HEK293 (cell line): Measurements from ENCODE around the gene PALM.

Experiments used
- CTCF ChIA-PET: fragments of 350-600 bp; formaldehyde crosslinking; extraction: SDS; loops from one replicate; lab custom pipeline; 2021; ENCODE audit warnings: antibody characterized with exemption; lab: Yijun Ruan, JAX
- POLR2A ChIA-PET: fragments of 300-600 bp; formaldehyde crosslinking; extraction: SDS; loops from one replicate; lab custom pipeline; 2020; ENCODE audit warnings: antibody characterized with exemption, inconsistent platforms; lab: Yijun Ruan, JAX
- H3K27ac ChIP-seq: fragments of 200-500 bp; sonication (Bioruptor generic); 2 replicates; pipeline ENCODE4 v1.5.1; 2014; ENCODE audit warnings: low read depth, low read length, control low read depth, inconsistent platforms; ENCODE audit errors: extremely low read depth
- H3K36me3 ChIP-seq, 2 experiments: fragments of 200-500 bp in 1 of 2; sonication (Bioruptor generic) in 1 of 2; 1 replicate in 1 of 2; 2 replicates in 1 of 2; pipeline ENCODE4 v1.5.1; 2014 to 2017; ENCODE audit warnings: inconsistent platforms in 2 of 2, low read length in 2 of 2; ENCODE audit not compliant: control insufficient read depth in 2 of 2, insufficient read depth in 1 of 2
- H3K4me1 ChIP-seq: fragments of 200-500 bp; sonication (Bioruptor generic); 2 replicates; pipeline ENCODE4 v1.5.1; 2014; ENCODE audit warnings: mild to moderate bottlenecking, low read length, inconsistent platforms; ENCODE audit not compliant: control insufficient read depth, insufficient read depth
- H3K4me3 ChIP-seq: 2 replicates; pipeline ENCODE4 v1.5.1; 2011; ENCODE audit warnings: low read depth, mild to moderate bottlenecking, control low read depth, low read length, moderate library complexity
- H3K9me3 ChIP-seq: fragments of 200-500 bp; sonication (Bioruptor generic); 2 replicates; pipeline ENCODE4 v1.5.1; 2014; ENCODE audit warnings: low read depth, low read length, inconsistent platforms; ENCODE audit not compliant: control insufficient read depth, insufficient read depth
- BCL6B ChIP-seq: fragments of 450-650 bp; formaldehyde crosslinking; IDR thresholded peaks from 2 replicates; pipeline ENCODE4 v1.5.1; 2017; ENCODE audit warnings: missing biosample characterization, missing genetic modification characterization
- GFI1B ChIP-seq: fragments of 450-650 bp; formaldehyde crosslinking; IDR thresholded peaks from 2 replicates; pipeline ENCODE4 v1.5.1; 2016; ENCODE audit warnings: missing biosample characterization, missing genetic modification characterization
- GLIS1 ChIP-seq: fragments of 450-650 bp; formaldehyde crosslinking; IDR thresholded peaks from 2 replicates; pipeline ENCODE4 v1.5.1; 2016; ENCODE audit warnings: missing biosample characterization, missing genetic modification characterization
- GLIS2 ChIP-seq: fragments of 450-650 bp; formaldehyde crosslinking; IDR thresholded peaks from 2 replicates; pipeline ENCODE4 v1.5.1; 2016; ENCODE audit warnings: missing biosample characterization, missing genetic modification characterization
- KLF10 ChIP-seq: fragments of 450-650 bp; IDR thresholded peaks from 2 replicates; pipeline ENCODE4 v1.5.1; 2018; ENCODE audit warnings: missing biosample characterization, mild to moderate bottlenecking, missing genetic modification characterization
- KLF16 ChIP-seq: fragments of 450-650 bp; formaldehyde crosslinking; IDR thresholded peaks from 2 replicates; pipeline ENCODE4 v1.5.1; 2017; ENCODE audit warnings: missing biosample characterization, missing genetic modification characterization
- KLF17 ChIP-seq: fragments of 450-650 bp; formaldehyde crosslinking; IDR thresholded peaks from 2 replicates; pipeline ENCODE4 v1.5.1; 2016; ENCODE audit warnings: missing biosample characterization, missing genetic modification characterization
- KLF8 ChIP-seq: fragments of 450-650 bp; formaldehyde crosslinking; IDR thresholded peaks from 2 replicates; pipeline ENCODE4 v1.5.1; 2016; ENCODE audit warnings: missing biosample characterization, missing genetic modification characterization
- MEIS1 ChIP-seq: sonication (generic); formaldehyde crosslinking; IDR thresholded peaks from 2 replicates; pipeline ENCODE4 v1.8.1; 2022; ENCODE audit warnings: missing genetic modification reagents, mild to moderate bottlenecking, borderline replicate concordance
- OVOL3 ChIP-seq: fragments of 450-650 bp; formaldehyde crosslinking; IDR thresholded peaks from 2 replicates; pipeline ENCODE4 v1.5.1; 2016; ENCODE audit warnings: missing biosample characterization, missing genetic modification characterization
- REPIN1 ChIP-seq: fragments of 450-650 bp; formaldehyde crosslinking; IDR thresholded peaks from 2 replicates; pipeline ENCODE4 v1.5.1; 2017; ENCODE audit warnings: missing biosample characterization, missing genetic modification characterization, low read depth
- SP7 ChIP-seq: fragments of 450-650 bp; formaldehyde crosslinking; IDR thresholded peaks from 2 replicates; pipeline ENCODE4 v1.5.1; 2016; ENCODE audit warnings: missing biosample characterization, missing genetic modification characterization
- ZBTB6 ChIP-seq: fragments of 450-650 bp; formaldehyde crosslinking; IDR thresholded peaks from 2 replicates; pipeline ENCODE4 v1.5.1; 2017; ENCODE audit warnings: missing biosample characterization, missing genetic modification characterization
- ZEB2 ChIP-seq: fragments of 450-650 bp; formaldehyde crosslinking; IDR thresholded peaks from 2 replicates; pipeline ENCODE4 v1.5.1; 2016; ENCODE audit warnings: missing biosample characterization, missing genetic modification characterization
- ZFHX2 ChIP-seq: fragments of 450-650 bp; formaldehyde crosslinking; conservative IDR thresholded peaks from 2 replicates; pipeline ENCODE4 v1.5.1; 2016; ENCODE audit warnings: missing biosample characterization, missing genetic modification characterization
- ZNF138 ChIP-seq: fragments of 450-650 bp; formaldehyde crosslinking; IDR thresholded peaks from 2 replicates; pipeline ENCODE4 v1.5.1; 2016; ENCODE audit warnings: missing biosample characterization, missing genetic modification characterization, borderline replicate concordance
- ZNF155 ChIP-seq: fragments of 450-650 bp; formaldehyde crosslinking; IDR thresholded peaks from 2 replicates; pipeline ENCODE4 v1.5.1; 2016; ENCODE audit warnings: missing biosample characterization, missing genetic modification characterization
- ZNF2 ChIP-seq: fragments of 450-650 bp; formaldehyde crosslinking; IDR thresholded peaks from 2 replicates; pipeline ENCODE4 v1.5.1; 2016; ENCODE audit warnings: missing biosample characterization, missing genetic modification characterization
- ZNF202 ChIP-seq: fragments of 450-650 bp; formaldehyde crosslinking; IDR thresholded peaks from 2 replicates; pipeline ENCODE4 v1.5.1; 2016; ENCODE audit warnings: missing biosample characterization, missing genetic modification characterization, borderline replicate concordance
- ZNF23 ChIP-seq: fragments of 450-650 bp; formaldehyde crosslinking; IDR thresholded peaks from 2 replicates; pipeline ENCODE4 v1.5.1; 2016; ENCODE audit warnings: missing biosample characterization, missing genetic modification characterization, borderline replicate concordance
- ZNF274 ChIP-seq, 2 experiments: fragments of 200-500 bp in 1 of 2; fragments of 450-650 bp in 1 of 2; sonication (Bioruptor generic) in 1 of 2; formaldehyde crosslinking in 1 of 2; IDR thresholded peaks; 2 replicates each; pipeline versions ENCODE4 v1.5.1 to v1.6.1; 2014 to 2016; ENCODE audit warnings: borderline replicate concordance in 1 of 2, inconsistent platforms in 1 of 2, low read length in 1 of 2, missing biosample characterization in 1 of 2, missing genetic modification characterization in 1 of 2
- ZNF404 ChIP-seq: fragments of 450-650 bp; formaldehyde crosslinking; IDR thresholded peaks from 2 replicates; pipeline ENCODE4 v1.5.1; 2017; ENCODE audit warnings: missing biosample characterization, missing genetic modification characterization
- ZNF514 ChIP-seq: fragments of 450-650 bp; formaldehyde crosslinking; IDR thresholded peaks from 2 replicates; pipeline ENCODE4 v1.5.1; 2016; ENCODE audit warnings: missing biosample characterization, missing genetic modification characterization
- ZNF585B ChIP-seq: fragments of 450-650 bp; formaldehyde crosslinking; IDR thresholded peaks from 2 replicates; pipeline ENCODE4 v1.5.1; 2016; ENCODE audit warnings: missing biosample characterization, missing genetic modification characterization
- ZNF626 ChIP-seq: fragments of 450-650 bp; sonication (Bioruptor Pico); formaldehyde crosslinking; IDR thresholded peaks from 2 replicates; pipeline ENCODE4 v1.5.1; 2018; ENCODE audit warnings: missing biosample characterization, missing genetic modification characterization, inconsistent platforms
- ZNF777 ChIP-seq: fragments of 450-650 bp; formaldehyde crosslinking; IDR thresholded peaks from 2 replicates; pipeline ENCODE4 v1.5.1; 2017; ENCODE audit warnings: missing biosample characterization, missing genetic modification characterization, borderline replicate concordance
- TF ChIP-seq, protein P1 (sequence below): fragments of 450-650 bp; formaldehyde crosslinking; IDR thresholded peaks from 2 replicates; pipeline ENCODE4 v1.5.1; 2017; ENCODE audit warnings: missing biosample characterization, missing genetic modification characterization

The PALM gene

DNA sequence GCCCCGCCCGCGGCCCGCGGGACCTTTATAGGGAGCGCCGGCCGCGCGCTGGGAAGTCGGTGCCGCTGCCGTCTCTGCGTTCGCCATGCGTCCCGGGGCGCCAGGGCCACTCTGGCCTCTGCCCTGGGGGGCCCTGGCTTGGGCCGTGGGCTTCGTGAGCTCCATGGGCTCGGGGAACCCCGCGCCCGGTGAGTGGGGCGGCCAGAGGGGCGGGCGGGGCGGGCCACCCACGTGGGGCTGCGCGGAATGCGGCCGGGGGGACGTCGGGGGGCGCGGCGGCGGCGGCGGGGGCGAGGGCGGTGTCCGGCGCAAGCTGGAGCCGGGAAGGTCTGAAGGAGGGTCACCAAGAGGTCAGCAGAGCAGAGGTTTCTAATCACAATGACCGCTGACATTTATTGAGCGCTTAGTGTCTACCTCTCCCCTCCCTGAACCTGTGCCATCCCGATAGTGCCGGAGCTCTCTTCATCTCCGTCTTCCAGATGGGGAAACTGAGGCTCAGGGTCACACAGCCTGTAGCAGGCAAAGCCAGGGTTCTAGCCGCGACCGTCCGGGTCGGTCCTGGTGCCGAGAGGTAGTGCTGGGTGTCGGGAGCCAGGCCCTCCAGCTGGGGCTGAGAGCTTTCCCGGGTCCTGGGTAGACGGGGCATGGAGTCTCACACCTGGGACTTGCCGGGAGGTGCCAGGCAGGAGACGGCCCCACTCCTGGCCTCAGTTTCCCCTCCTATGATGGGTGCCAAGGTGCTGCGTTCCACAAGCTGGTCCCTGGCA is 32.2 kb upstream of the PALM start, which contains the start of gene FSTL3:
TSS of gene FSTL3 (plus strand) at position 54 of the 767 bp plus-strand sequence. CDS start at position 86, 32 bp downstream.
- H3K36me3 ChIP-seq: no peaks in the 10 kb centered on the region
- ChIA-PET POLR2A (interaction anchor here (0.5 to 2.0 kb wide), 9 partner anchors 8 to 102 kb away, joined by 3 to 8 read pairs (median 4); partner anchors contain the start of gene RNF126), CTCF (interaction anchor here (0.9 kb wide), 1 partner anchor 10 kb away, joined by 4 read pairs; no protein-coding TSS in a partner anchor)
- peak within 1 kb of the TSS; percentile 27 for H3K4me3 ChIP-seq
- no peak for TF ChIP-seq ZNF23 (tag by site-specific recombination)
- TF ChIP-seq KLF17 (tag by site-specific recombination): 0 out of 2 replicates have a peak, but pooled peaks have one; percentile 9
- no peak within 1 kb of the TSS for H3K27ac ChIP-seq
- H3K9me3 ChIP-seq: no peaks in the 10 kb centered on the region
- H3K4me1 ChIP-seq: no peaks in the 10 kb centered on the region

DNA sequence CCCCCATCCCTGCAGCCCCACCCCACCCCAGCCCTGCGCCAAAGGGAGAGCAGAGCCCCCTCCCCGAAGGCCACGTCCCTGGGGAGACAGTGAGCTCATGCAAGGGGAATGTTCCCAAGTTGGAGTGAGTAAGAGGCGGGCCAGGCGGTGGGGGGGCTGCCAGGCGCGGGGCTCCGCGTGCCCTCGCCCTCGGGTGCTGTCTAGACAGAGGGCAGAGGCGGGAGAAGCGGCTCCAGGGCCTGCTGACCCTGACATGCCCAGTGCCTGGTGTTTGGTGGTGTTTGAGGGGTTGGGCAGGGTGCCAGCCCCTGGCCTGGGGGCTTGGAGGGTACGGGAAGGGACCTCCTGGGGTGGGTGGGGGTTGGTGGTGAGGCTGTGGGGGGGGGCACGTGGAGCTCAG is 31.5 kb upstream of the PALM start:
- no peak overlapping the region for H3K27ac ChIP-seq
- TF ChIP-seq MEIS1 (no peak), ZNF202 (tag by site-specific recombination) (no peak), GLIS1 (peak; percentile 74), KLF10 (tag by site-specific recombination) (no peak), ZNF404 (tag by site-specific recombination) (no peak), ZNF2 (tag by site-specific recombination) (no peak), ZNF514 (tag by site-specific recombination) (no peak), REPIN1 (tag by site-specific recombination) (no peak), ZBTB6 (tag by site-specific recombination) (no peak), KLF8 (tag by site-specific recombination) (peak; percentile 53), BCL6B (tag by site-specific recombination) (no peak), ZNF274 (IDR thresholded peaks at IDR 0.05; ENCODE audit: low read length) (no peak), ZNF274 (tag by site-specific recombination; IDR thresholded peaks at IDR 0.05; ENCODE audit: borderline replicate concordance) (no peak), GLIS2 (tag by site-specific recombination) (0 out of 2 replicates have a peak, but pooled peaks have one; percentile 13), ZNF626 (tag by site-specific recombination) (no peak), SP7 (tag by site-specific recombination) (peak; percentile 53; the same call in 1 of the 2 replicates), ZNF777 (no peak), ZFHX2 (tag by site-specific recombination) (0 out of 2 replicates have a peak, but pooled peaks have one; percentile 44), ZNF585B (tag by site-specific recombination) (no peak), OVOL3 (tag by site-specific recombination) (no peak), GFI1B (tag by site-specific recombination) (no peak), ZEB2 (tag by site-specific recombination) (no peak), KLF16 (tag by site-specific recombination) (no peak), ZNF138 (tag by site-specific recombination) (no peak), ZNF155 (tag by site-specific recombination) (no peak)
- TF ChIP-seq, protein P1, sequence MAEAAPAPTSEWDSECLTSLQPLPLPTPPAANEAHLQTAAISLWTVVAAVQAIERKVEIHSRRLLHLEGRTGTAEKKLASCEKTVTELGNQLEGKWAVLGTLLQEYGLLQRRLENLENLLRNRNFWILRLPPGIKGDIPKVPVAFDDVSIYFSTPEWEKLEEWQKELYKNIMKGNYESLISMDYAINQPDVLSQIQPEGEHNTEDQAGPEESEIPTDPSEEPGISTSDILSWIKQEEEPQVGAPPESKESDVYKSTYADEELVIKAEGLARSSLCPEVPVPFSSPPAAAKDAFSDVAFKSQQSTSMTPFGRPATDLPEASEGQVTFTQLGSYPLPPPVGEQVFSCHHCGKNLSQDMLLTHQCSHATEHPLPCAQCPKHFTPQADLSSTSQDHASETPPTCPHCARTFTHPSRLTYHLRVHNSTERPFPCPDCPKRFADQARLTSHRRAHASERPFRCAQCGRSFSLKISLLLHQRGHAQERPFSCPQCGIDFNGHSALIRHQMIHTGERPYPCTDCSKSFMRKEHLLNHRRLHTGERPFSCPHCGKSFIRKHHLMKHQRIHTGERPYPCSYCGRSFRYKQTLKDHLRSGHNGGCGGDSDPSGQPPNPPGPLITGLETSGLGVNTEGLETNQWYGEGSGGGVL (tag by site-specific recombination): peak; percentile 56; the same call in 1 of the 2 replicates

More for the DNA sequence above, 31.5 kb upstream of the PALM start:
- Histone ChIP-seq H3K4me1 (no peaks in the 10 kb centered on the region), H3K36me3 (no peaks in the 10 kb centered on the region), H3K9me3 (no peaks in the 10 kb centered on the region), H3K4me3 (no peak overlapping the region)
- CTCF ChIA-PET: interaction anchor here (0.9 to 1.0 kb wide), 2 partner anchors 9 to 11 kb away, joined by 3 to 4 read pairs; no protein-coding TSS in a partner anchor
- POLR2A ChIA-PET: interaction anchor here (0.7 to 2.0 kb wide), 9 partner anchors 9 to 280 kb away, joined by 3 to 8 read pairs (median 4); partner anchors contain the start of gene RNF126
